Jurkat, Clone E6-1 (cell line): Measurements from ENCODE around the gene RBBP4.
"Not testable (repeated sequence)": the region's sequence is repeated elsewhere in the genome, so short reads cannot be mapped to it uniquely, and the experiment has no call there.

ENCODE experiments used
- DNase-seq: peaks from one replicate; pipeline ENCODE4 v3.0.0-alpha.2; 2011; ENCODE audit warnings: low read depth, low spot score
- H3K4me3 ChIP-seq: 2 replicates; pipeline ENCODE4 v1.5.1; 2011; ENCODE audit warnings: mild to moderate bottlenecking, low read length, control low read depth, moderate library complexity

The RBBP4 gene

GRCh38 chr1:32635508-32636277 is 15.3 kb upstream of the RBBP4 start:
- no peak for DNase-seq
- H3K4me3 ChIP-seq: no peak overlapping the region

- DNase-seq: no peak
- H3K4me3 ChIP-seq: no peak overlapping the region
Measured at GRCh38 chr1:32636914-32637645, 13.9 kb upstream of the RBBP4 start.

- no peak overlapping the region for H3K4me3 ChIP-seq
- no peak for DNase-seq
Measured at GRCh38 chr1:32639489-32640075, 11.4 kb upstream of the RBBP4 start.

GRCh38 chr1:32642292-32642827 is 8.6 kb upstream of the RBBP4 start:
- DNase-seq, H3K4me3 ChIP-seq: not testable (repeated sequence)

GRCh38 chr1:32644426-32644825 is 6.6 kb upstream of the RBBP4 start:
- no peak overlapping the region for H3K4me3 ChIP-seq
- no peak for DNase-seq

GRCh38 chr1:32647308-32648134 is 3.5 kb upstream of the RBBP4 start:
- DNase-seq: no peak
- no peak overlapping the region for H3K4me3 ChIP-seq

GRCh38 chr1:32650248-32650751 is 708 bp upstream of the RBBP4 start, which contains the start of gene ZBTB8OS:
Gene ZBTB8OS, minus strand, starts transcription at chr1:32650550. Its CDS starts 21 bp downstream, at chr1:32650529.
- H3K4me3 ChIP-seq: peak within 1 kb of the TSS; percentile 98
- peak; percentile 96 for DNase-seq

GRCh38 chr1:32651461-32652073 is 559 bp downstream of the RBBP4 start:
- peak overlapping the region; percentile 93 for H3K4me3 ChIP-seq
- no peak for DNase-seq

GRCh38 chr1:32652244-32652962 is 1.4 kb downstream of the RBBP4 start:
- DNase-seq: no peak
- H3K4me3 ChIP-seq: peak overlapping the region; percentile 93

GRCh38 chr1:32659581-32659980 is 8.6 kb downstream of the RBBP4 start:
- no peak for DNase-seq
- H3K4me3 ChIP-seq: no peak overlapping the region

GRCh38 chr1:32665915-32666314 is 14.9 kb downstream of the RBBP4 start:
- no peak for DNase-seq
- no peak overlapping the region for H3K4me3 ChIP-seq

GRCh38 chr1:32666901-32667566 is 16.0 kb downstream of the RBBP4 start:
- DNase-seq: no peak

GRCh38 chr1:32668716-32669115 is 17.7 kb downstream of the RBBP4 start:
- not testable (repeated sequence) for DNase-seq, H3K4me3 ChIP-seq

More at GRCh38 chr1:32666901-32667566, 16.0 kb downstream of the RBBP4 start:
- no peak overlapping the region for H3K4me3 ChIP-seq

- no peak for DNase-seq
- no peak overlapping the region for H3K4me3 ChIP-seq
Measured at GRCh38 chr1:32676945-32677344, 25.9 kb downstream of the RBBP4 start.

- DNase-seq, H3K4me3 ChIP-seq: not testable (repeated sequence)
Measured at GRCh38 chr1:32679993-32680392, 29.0 kb downstream of the RBBP4 start.

GRCh38 chr1:32680642-32681041 is 29.6 kb downstream of the RBBP4 start:
- H3K4me3 ChIP-seq: no peak overlapping the region
- DNase-seq: no peak

GRCh38 chr1:32681509-32681908 is 30.5 kb downstream of the RBBP4 start:
- DNase-seq: no peak
- H3K4me3 ChIP-seq: no peak overlapping the region
